ENCODE results near the gene H3-3A. TPM values are rescaled to one million over a fixed set of nuclear protein-coding genes. Genes with fewer than 3 reads are reported as not detected.

Gene H3-3A
- total RNA-seq, 2 experiments from 2014 or later = 342 to 363 TPM

GRCh38 chr1:226044514-226045101 lies 17.9 kb upstream of the H3-3A start:
- peaks cover 2% of the 10 kb centered on the region for H3K36me3 Mint-ChIP-seq
- no peaks in the 10 kb centered on the region for H3K9me3 Mint-ChIP-seq
- no peak for DNase-seq
- H3K27ac Mint-ChIP-seq = no peak overlapping the region
- no peaks in the 10 kb centered on the region for H3K27me3 Mint-ChIP-seq
- no peaks in the 10 kb centered on the region for H3K4me1 Mint-ChIP-seq
- no peak overlapping the region for H3K4me3 Mint-ChIP-seq

GRCh38 chr1:226046240-226046639 lies 16.3 kb upstream of the H3-3A start:
- H3K27ac Mint-ChIP-seq = no peak overlapping the region
- no peaks in the 10 kb centered on the region for H3K4me1 Mint-ChIP-seq
- no peak for DNase-seq
- H3K9me3 Mint-ChIP-seq = no peaks in the 10 kb centered on the region
- no peaks in the 10 kb centered on the region for H3K27me3 Mint-ChIP-seq
- peaks cover 2% of the 10 kb centered on the region for H3K36me3 Mint-ChIP-seq
- H3K4me3 Mint-ChIP-seq = no peak overlapping the region

- Mint-ChIP-seq H3K9me3 (no peaks in the 10 kb centered on the region), H3K27me3 (no peaks in the 10 kb centered on the region), H3K36me3 (peaks cover 2% of the 10 kb centered on the region), H3K4me1 (no peaks in the 10 kb centered on the region), H3K4me3 (no peak overlapping the region), H3K27ac (no peak overlapping the region)
- no peak for DNase-seq
Observed at GRCh38 chr1:226047495-226047894, 15.0 kb upstream of the H3-3A start.

- H3K27me3 Mint-ChIP-seq = no peaks in the 10 kb centered on the region
- no peak overlapping the region for H3K27ac Mint-ChIP-seq
- no peaks in the 10 kb centered on the region for H3K4me1 Mint-ChIP-seq
- peaks cover 2% of the 10 kb centered on the region for H3K36me3 Mint-ChIP-seq
- H3K9me3 Mint-ChIP-seq = no peaks in the 10 kb centered on the region
- DNase-seq = no peak
- no peak overlapping the region for H3K4me3 Mint-ChIP-seq
Observed at GRCh38 chr1:226048886-226049285, 13.6 kb upstream of the H3-3A start.

GRCh38 chr1:226050133-226050532 lies 12.4 kb upstream of the H3-3A start:
- no peak for DNase-seq
- H3K4me3 Mint-ChIP-seq = no peak overlapping the region

GRCh38 chr1:226051365-226051764 lies 11.2 kb upstream of the H3-3A start:
- H3K27ac Mint-ChIP-seq = no peak overlapping the region
- H3K27me3 Mint-ChIP-seq = no peaks in the 10 kb centered on the region
- H3K36me3 Mint-ChIP-seq = no peaks in the 10 kb centered on the region
- DNase-seq = no peak
- H3K9me3 Mint-ChIP-seq = no peaks in the 10 kb centered on the region
- no peaks in the 10 kb centered on the region for H3K4me1 Mint-ChIP-seq
- no peak overlapping the region for H3K4me3 Mint-ChIP-seq

More at GRCh38 chr1:226050133-226050532, 12.4 kb upstream of the H3-3A start:
- H3K27ac Mint-ChIP-seq = no peak overlapping the region
- H3K9me3 Mint-ChIP-seq = no peaks in the 10 kb centered on the region
- no peaks in the 10 kb centered on the region for H3K27me3 Mint-ChIP-seq
- H3K36me3 Mint-ChIP-seq = no peaks in the 10 kb centered on the region
- H3K4me1 Mint-ChIP-seq = no peaks in the 10 kb centered on the region

- Mint-ChIP-seq H3K36me3 (no peaks in the 10 kb centered on the region), H3K9me3 (no peaks in the 10 kb centered on the region), H3K27me3 (no peaks in the 10 kb centered on the region), H3K27ac (no peak overlapping the region), H3K4me1 (no peaks in the 10 kb centered on the region), H3K4me3 (no peak overlapping the region)
- no peak for DNase-seq
Observed at GRCh38 chr1:226052061-226052460, 10.5 kb upstream of the H3-3A start.

- H3K4me3 Mint-ChIP-seq = no peak overlapping the region
- no peak for DNase-seq
- H3K27me3 Mint-ChIP-seq = no peaks in the 10 kb centered on the region
- H3K36me3 Mint-ChIP-seq = peaks cover 4% of the 10 kb centered on the region
- no peak overlapping the region for H3K27ac Mint-ChIP-seq
- no peaks in the 10 kb centered on the region for H3K9me3 Mint-ChIP-seq
- peaks cover 2% of the 10 kb centered on the region for H3K4me1 Mint-ChIP-seq
Observed at GRCh38 chr1:226054519-226055327, 7.8 kb upstream of the H3-3A start.

- no peaks in the 10 kb centered on the region for H3K9me3 Mint-ChIP-seq
- peaks cover 17% of the 10 kb centered on the region for H3K36me3 Mint-ChIP-seq
- no peaks in the 10 kb centered on the region for H3K27me3 Mint-ChIP-seq
- DNase-seq = no peak
- no peak overlapping the region for H3K4me3 Mint-ChIP-seq
- H3K27ac Mint-ChIP-seq = no peak overlapping the region
- H3K4me1 Mint-ChIP-seq = peaks cover 18% of the 10 kb centered on the region
Observed at GRCh38 chr1:226059709-226060108, 2.8 kb upstream of the H3-3A start.

- no peak for DNase-seq
- H3K27ac Mint-ChIP-seq = no peak overlapping the region
- no peak overlapping the region for H3K4me3 Mint-ChIP-seq
- H3K27me3 Mint-ChIP-seq = no peaks in the 10 kb centered on the region
- peaks cover 21% of the 10 kb centered on the region for H3K36me3 Mint-ChIP-seq
- peaks cover 23% of the 10 kb centered on the region for H3K4me1 Mint-ChIP-seq
- no peaks in the 10 kb centered on the region for H3K9me3 Mint-ChIP-seq
Observed at GRCh38 chr1:226060427-226060826, 2.1 kb upstream of the H3-3A start.

GRCh38 chr1:226061068-226061840 lies 1.3 kb upstream of the H3-3A start:
- H3K4me1 Mint-ChIP-seq = peaks cover 31% of the 10 kb centered on the region
- no peaks in the 10 kb centered on the region for H3K27me3 Mint-ChIP-seq
- no peaks in the 10 kb centered on the region for H3K9me3 Mint-ChIP-seq
- peak overlapping the region; percentile 80 for H3K27ac Mint-ChIP-seq
- H3K4me3 Mint-ChIP-seq = peak overlapping the region; percentile 85
- peaks cover 29% of the 10 kb centered on the region for H3K36me3 Mint-ChIP-seq
- no peak for DNase-seq

GRCh38 chr1:226061841-226062557 lies 517 bp upstream of the H3-3A start:
- Mint-ChIP-seq H3K4me3 (peak overlapping the region; percentile 85), H3K9me3 (no peaks in the 10 kb centered on the region), H3K4me1 (peaks cover 38% of the 10 kb centered on the region), H3K27me3 (no peaks in the 10 kb centered on the region), H3K27ac (peak overlapping the region; percentile 80), H3K36me3 (peaks cover 34% of the 10 kb centered on the region)
- no peak for DNase-seq

GRCh38 chr1:226063224-226063976 lies 884 bp downstream of the H3-3A start:
- Mint-ChIP-seq H3K27me3 (no peaks in the 10 kb centered on the region), H3K9me3 (no peaks in the 10 kb centered on the region), H3K4me3 (peak overlapping the region; percentile 100), H3K27ac (peak overlapping the region; percentile 100), H3K36me3 (peaks cover 43% of the 10 kb centered on the region), H3K4me1 (peaks cover 52% of the 10 kb centered on the region)
- peak; percentile 46 for DNase-seq
